HepG2 (cell line): ENCODE measurements around the gene DUSP2. TPM values are rescaled to one million over a fixed set of nuclear protein-coding genes. Genes with fewer than 3 reads are reported as not detected.

ENCODE experiments used
- ATAC-seq: fragments of 200-7000 bp; cut with Tn5 transposase; 3 replicates; pipeline ENCODE4 v1.9.1; 2020; ENCODE audit warnings: mild to moderate bottlenecking, moderate library complexity
- BruUV-seq: library from RNA; stranded (reverse); fragments of 400-500 nt; replicated peaks from 2 replicates; lab custom pipeline; 2021; lab: Mats Ljungman, UMichigan
- CTCF ChIA-PET: fragments of 300-600 bp; formaldehyde crosslinking; extraction: SDS; loops from one replicate; lab custom pipeline; 2021; ENCODE audit warnings: low total read pairs, inconsistent platforms, low intra/inter-chr PET ratio; lab: Yijun Ruan, JAX
- POLR2A ChIA-PET: fragments of 350-600 bp; sonication (Branson Sonifier 250); formaldehyde crosslinking; loops from one replicate; lab custom pipeline; 2020; ENCODE audit warnings: antibody characterized with exemption, inconsistent platforms; lab: Yijun Ruan, JAX
- DNase-seq: peaks from one replicate; pipeline ENCODE4 v3.0.0-alpha.2; 2015; ENCODE audit warnings: low spot score
- FAIRE-seq: peaks from 3 replicates; lab custom pipeline; 2011; peaks lifted over from hg19 to GRCh38; lab: Jason Lieb, UNC
- H2AFZ ChIP-seq: one replicate; pipeline ENCODE4 v1.6.1; 2011; ENCODE audit warnings: low read length, inconsistent platforms
- H3K27ac ChIP-seq: fragments of 300-600 bp; 3 replicates; pipeline ENCODE4 v1.8.0; 2011; ENCODE audit warnings: mixed run types, mild to moderate bottlenecking, mixed read lengths, low read length, inconsistent platforms; ENCODE audit not compliant: insufficient read depth; ENCODE audit errors: extremely low read length
- H3K27me3 ChIP-seq, 2 experiments: fragments of 200-600 bp in 1 of 2; 2 replicates in 1 of 2; 3 replicates in 1 of 2; pipeline versions ENCODE4 v1.6.0 to v1.8.0; 2011; ENCODE audit warnings: low read length in 2 of 2, mild to moderate bottlenecking in 2 of 2, moderate library complexity in 2 of 2, inconsistent platforms in 1 of 2; ENCODE audit not compliant: insufficient read depth in 2 of 2, control insufficient read depth in 1 of 2
- H3K36me3 ChIP-seq, 2 experiments: fragments of 200-600 bp in 1 of 2; replicated peaks in 1 of 2; 2 replicates in 1 of 2; 3 replicates in 1 of 2; pipeline versions ENCODE4 v1.5.1 to v1.8.0; 2011; ENCODE audit warnings: low read length in 2 of 2, inconsistent platforms in 1 of 2; ENCODE audit not compliant: insufficient read depth in 2 of 2, control insufficient read depth in 1 of 2
- H3K4me1 ChIP-seq: 2 replicates; pipeline ENCODE4 v1.5.1; 2012; ENCODE audit warnings: low read length, inconsistent platforms; ENCODE audit not compliant: insufficient read depth
- H3K4me2 ChIP-seq: 2 replicates; pipeline ENCODE4 v1.6.0; 2011; ENCODE audit warnings: low read depth, low read length, inconsistent platforms
- H3K4me3 ChIP-seq, 3 experiments: fragments of 200-600 bp in 1 of 3; sonication (generic), shearing (Covaris generic) in 1 of 3; replicated peaks in 1 of 3; 2 replicates each; pipeline ENCODE4 v1.5.1; 2011 to 2016; ENCODE audit warnings: low read length in 3 of 3, inconsistent platforms in 2 of 3, low read depth in 2 of 3, mild to moderate bottlenecking in 2 of 3, control low read depth in 1 of 3, mixed read lengths in 1 of 3; ENCODE audit not compliant: insufficient read depth in 1 of 3
- H3K79me2 ChIP-seq: one replicate; pipeline ENCODE4 v1.6.1; 2011; ENCODE audit warnings: low read length, inconsistent platforms; ENCODE audit not compliant: insufficient read depth
- H3K9ac ChIP-seq: 2 replicates; pipeline ENCODE4 v1.6.0; 2011; ENCODE audit warnings: mild to moderate bottlenecking, low read depth, low read length, inconsistent platforms; ENCODE audit not compliant: insufficient read depth
- H3K9me3 ChIP-seq: 2 replicates; pipeline ENCODE4 v1.5.1; 2012; ENCODE audit warnings: mild to moderate bottlenecking, low read length
- H4K20me1 ChIP-seq: 2 replicates; pipeline ENCODE4 v1.6.0; 2011; ENCODE audit warnings: inconsistent platforms, mild to moderate bottlenecking, low read length, moderate library complexity; ENCODE audit not compliant: insufficient read depth
- BORCS8-MEF2B ChIP-seq: sonication (generic); formaldehyde crosslinking; IDR thresholded peaks from 2 replicates; pipeline ENCODE4 v1.8.0; 2022; ENCODE audit warnings: mild to moderate bottlenecking, missing genetic modification reagents
- BRF2 ChIP-seq: sonication (generic); formaldehyde crosslinking; IDR thresholded peaks from 2 replicates; pipeline ENCODE4 v1.8.1; 2022; ENCODE audit warnings: mild to moderate bottlenecking, missing genetic modification reagents
- ELF1 ChIP-seq: sonication (generic); formaldehyde crosslinking; IDR thresholded peaks from 2 replicates; pipeline ENCODE4 v1.4.0; 2020; ENCODE audit warnings: missing genetic modification reagents
- HDAC6 ChIP-seq: fragments of 200-600 bp; sonication (generic); IDR thresholded peaks from 2 replicates; pipeline ENCODE4 v1.7.0; 2017; ENCODE audit warnings: mild to moderate bottlenecking, antibody characterized with exemption, low read length, low read depth
- HNF1A ChIP-seq, 2 experiments: sonication (generic) in 1 of 2; formaldehyde crosslinking in 1 of 2; IDR thresholded peaks; 2 replicates each; pipeline versions ENCODE4 v1.4.0 to v1.6.1; 2016 to 2020; ENCODE audit warnings: borderline replicate concordance in 1 of 2, low read depth in 1 of 2, mild to moderate bottlenecking in 1 of 2, missing genetic modification reagents in 1 of 2
- KLF15 ChIP-seq: sonication (generic); formaldehyde crosslinking; IDR thresholded peaks from 2 replicates; pipeline ENCODE4 v1.8.1; 2023; ENCODE audit warnings: borderline replicate concordance, mild to moderate bottlenecking, inconsistent platforms, missing genetic modification reagents, mixed read lengths
- PHF21A ChIP-seq: sonication (generic); formaldehyde crosslinking; IDR thresholded peaks from 2 replicates; pipeline ENCODE4 v1.5.0; 2020; ENCODE audit warnings: mild to moderate bottlenecking, missing genetic modification reagents
- SNRNP70 ChIP-seq: fragments of 200-400 bp; formaldehyde crosslinking; IDR thresholded peaks from 2 replicates; pipeline ENCODE4 v1.6.1; 2017; ENCODE audit warnings: mild to moderate bottlenecking, low read depth, low read length, moderate library complexity
- SRSF9 ChIP-seq: fragments of 200-400 bp; formaldehyde crosslinking; IDR thresholded peaks from 2 replicates; pipeline ENCODE4 v1.6.1; 2018; ENCODE audit warnings: borderline replicate concordance, mild to moderate bottlenecking, low read depth, low read length; ENCODE audit not compliant: insufficient read depth, poor library complexity, severe bottlenecking
- ZFP41 ChIP-seq: sonication (generic); formaldehyde crosslinking; IDR thresholded peaks from 2 replicates; pipeline ENCODE4 v1.4.0; 2020; ENCODE audit warnings: mild to moderate bottlenecking, missing genetic modification reagents, borderline replicate concordance
- ZFP91 ChIP-seq: sonication (generic); formaldehyde crosslinking; IDR thresholded peaks from 2 replicates; pipeline ENCODE4 v1.9.0; 2022; ENCODE audit warnings: missing genetic modification reagents, mild to moderate bottlenecking, borderline replicate concordance
- ZSCAN5A ChIP-seq: sonication (generic); formaldehyde crosslinking; IDR thresholded peaks from 2 replicates; pipeline ENCODE4 v1.8.0; 2022; ENCODE audit warnings: mild to moderate bottlenecking, missing genetic modification reagents, borderline replicate concordance
- WGBS: methylation state at CpG from one replicate; pipeline ENCODE4 v1.1.6; 2017; ENCODE audit warnings: low lambda C conversion rate; 5-methylcytosine and 5-hydroxymethylcytosine counted together
- in situ Hi-C: cut with HindIII; loops from 2 replicates; pipeline ENCODE4 v1.10.0; 2017; ENCODE audit warnings: low pct_unique_long_range_greater_than_20kb; ENCODE audit not compliant: extremely low pct_ligation_motif_present
- intact Hi-C: fragments of 100-400 bp; cut with micrococcal nuclease; formaldehyde crosslinking; loops from one replicate; pipeline ENCODE4 v1.10.0; 2022; ENCODE audit not compliant: unreplicated experiment
- polyA plus RNA-seq, 8 experiments: library from polyadenylated mRNA; depleted of rRNA in 3 of 8; stranded (reverse) in 7 of 8; unstranded in 1 of 8; fragments of >200 nt; fragmentation: Illumina TruSeq in 4 of 8; extraction: Trizol in 4 of 8; gene quantifications; 2 replicates each; pipeline versions ENCODE4 v1.2.1 to v1.2.3, GENCODE V29; 2011 to 2016; ENCODE audit warnings: low read depth in 4 of 8, missing spikeins in 1 of 8, mixed read lengths in 1 of 8; ENCODE audit not compliant: insufficient read depth in 1 of 8
- total RNA-seq, 5 experiments: library from RNA; depleted of rRNA; stranded (reverse); fragments of >200 nt; fragmentation: Illumina TruSeq; extraction: Trizol; gene quantifications; 2 replicates each; pipeline ENCODE4 v1.2.3, GENCODE V29; 2016; ENCODE audit warnings: low read depth in 1 of 5

The DUSP2 gene
- total and polyA plus RNA-seq, 2 of the 13 experiments (the other 11 are each of a cell fraction or from before 2014, with no cell fraction given) = not detected

GRCh38 chr2:96108541-96109360 is 36.5 kb downstream of the DUSP2 start:
- peaks cover 30% of the 10 kb centered on the region for H3K4me1 ChIP-seq
- intact Hi-C loops = no loop called here
- DNase-seq = no peak
- POLR2A ChIA-PET = no interaction called here
- H3K36me3 ChIP-seq = no peaks in the 10 kb centered on the region
- in situ Hi-C loops = loop anchor here (25.0 kb wide), 2 partner anchors 96 to 271 kb away; no protein-coding TSS in a partner anchor
- no TSS peak for BruUV-seq
- H3K27ac ChIP-seq = no peak overlapping the region
- H3K9ac ChIP-seq = peak overlapping the region; percentile 23; the same call in 1 of the 2 replicates
- ATAC-seq = peak; percentile 16
- CTCF ChIA-PET = interaction anchor here (1.2 kb wide), 1 partner anchor 9 kb away, joined by 3 read pairs; no protein-coding TSS in a partner anchor
- H3K9me3 ChIP-seq = no peaks in the 10 kb centered on the region
- H2AFZ ChIP-seq = no peak overlapping the region
- peaks cover 2 to 3% of the 10 kb centered on the region in 2 experiments; a peak in 3 of 5 replicates for H3K27me3 ChIP-seq
- no peaks in the 10 kb centered on the region for H3K79me2 ChIP-seq
- no peaks in the 10 kb centered on the region for H4K20me1 ChIP-seq
- peak overlapping the region; percentile 67 for H3K4me2 ChIP-seq
- FAIRE-seq = no peak
- H3K4me3 ChIP-seq = peak overlapping the region in 2 of 3 experiments; percentile 8 to 48; a peak in 1 of 6 replicates
- WGBS = 38% methylated on average over 15 of the region's 17 CpGs
- peak; percentile 51; the same call in 1 of the 2 replicates for TF ChIP-seq ZFP91 (CRISPR knock-in tag)
- TF ChIP-seq ELF1 = peak; percentile 82
- TF ChIP-seq HDAC6 = no peak
- TF ChIP-seq SNRNP70 = no peak
- TF ChIP-seq PHF21A = 0 out of 2 replicates have a peak, but pooled peaks have one; percentile 33
- TF ChIP-seq HNF1A (IDR thresholded peaks at IDR 0.05; ENCODE audit: low read depth) = no peak
- no peak for TF ChIP-seq HNF1A (CRISPR knock-in tag; IDR thresholded peaks at IDR 0.05; ENCODE audit: borderline replicate concordance)
- no peak for TF ChIP-seq KLF15
- TF ChIP-seq ZSCAN5A (CRISPR knock-in tag) = 0 out of 2 replicates have a peak, but pooled peaks have one; percentile 23
- TF ChIP-seq ZFP41 = no peak
- 0 out of 2 replicates have a peak, but pooled peaks have one; percentile 20 for TF ChIP-seq BORCS8-MEF2B (CRISPR knock-in tag)
- TF ChIP-seq BRF2 = 0 out of 2 replicates have a peak, but pooled peaks have one; percentile 1
- TF ChIP-seq SRSF9 = no peak
